Uterus (tissue), 4 donors: ENCODE data around the gene TRIM36. TPM values are rescaled to one million over a fixed set of nuclear protein-coding genes. Genes with fewer than 3 reads are reported as not detected.

ENCODE experiments used
- DNase-seq, 2 donors: peaks; one replicate each; pipeline ENCODE4 v3.0.0-alpha.2; 2019 to 2020
- H3K27ac ChIP-seq, 2 donors: fragments of 200-600 bp; sonication (generic); 1 replicate in 1 of 2; 2 replicates in 1 of 2; pipeline ENCODE4 v1.5.1; 2016 to 2018
- H3K27me3 ChIP-seq, 2 donors: fragments of 200-600 bp; sonication (generic); one replicate each; pipeline ENCODE4 v1.5.1; 2018 to 2019; ENCODE audit warnings: control low read depth in 1 of 2
- H3K36me3 ChIP-seq, 2 donors: fragments of 200-600 bp; sonication (generic); one replicate each; pipeline ENCODE4 v1.5.1; 2019; ENCODE audit warnings: control low read depth in 1 of 2
- H3K4me1 ChIP-seq, 2 donors: fragments of 200-600 bp; sonication (generic); one replicate each; pipeline ENCODE4 v1.5.1; 2018 to 2019; ENCODE audit warnings: control low read depth in 1 of 2
- H3K4me3 ChIP-seq, 2 donors: fragments of 200-600 bp; sonication (generic); 1 replicate in 1 of 2; 2 replicates in 1 of 2; pipeline ENCODE4 v1.5.1; 2018 to 2019; ENCODE audit warnings: mild to moderate bottlenecking in 1 of 2
- H3K9me3 ChIP-seq, 2 donors: fragments of 200-600 bp; sonication (generic); one replicate each; pipeline ENCODE4 v1.5.1; 2019; ENCODE audit warnings: control low read depth in 1 of 2
- POLR2A ChIP-seq, 2 donors: fragments of 450-650 bp; IDR thresholded peaks; one replicate each; pipeline ENCODE4 v1.6.1; 2016; ENCODE audit warnings: antibody characterized with exemption in 2 of 2, mild to moderate bottlenecking in 1 of 2, moderate library complexity in 1 of 2
- intact Hi-C: fragments of 100-400 bp; cut with DNase I; formaldehyde crosslinking; loops from one replicate; pipeline ENCODE4 v1.15.1; 2023; ENCODE audit warnings: low total_unique reads
- total RNA-seq, 4 donors: library from RNA; depleted of rRNA in 3 of 4; stranded (reverse); fragments of >200 nt in 3 of 4; gene quantifications; one replicate each; pipeline versions ENCODE4 v1.1.0 to v1.2.4, GENCODE V29; 2014 to 2023
- TF ChIP-seq, protein P1 (sequence below), 4 experiments: fragments of 200-600 bp in 2 of 4; fragments of 450-650 bp in 2 of 4; sonication (generic) in 2 of 4; IDR thresholded peaks; one replicate each; pipeline ENCODE4 v1.5.1; 2016 to 2019; ENCODE audit warnings: antibody characterized with exemption in 4 of 4, mild to moderate bottlenecking in 2 of 4, moderate library complexity in 1 of 4
- donor health status: DM: yes; HTN: yes; CAD: no.

TRIM36 gene
- total RNA-seq, 4 donors from 2014 or later: 0.29 to 6.4 (median 1.7) TPM

- H3K4me3 ChIP-seq: no peak overlapping the region
- no peaks in the 10 kb centered on the region for H3K36me3 ChIP-seq
- no peaks in the 10 kb centered on the region for H3K4me1 ChIP-seq
- DNase-seq: no peak
- intact Hi-C loops: no loop called here
- no peaks in the 10 kb centered on the region for H3K9me3 ChIP-seq
- no peak overlapping the region for H3K27ac ChIP-seq
- H3K27me3 ChIP-seq: no peaks in the 10 kb centered on the region
- TF ChIP-seq, protein P1, sequence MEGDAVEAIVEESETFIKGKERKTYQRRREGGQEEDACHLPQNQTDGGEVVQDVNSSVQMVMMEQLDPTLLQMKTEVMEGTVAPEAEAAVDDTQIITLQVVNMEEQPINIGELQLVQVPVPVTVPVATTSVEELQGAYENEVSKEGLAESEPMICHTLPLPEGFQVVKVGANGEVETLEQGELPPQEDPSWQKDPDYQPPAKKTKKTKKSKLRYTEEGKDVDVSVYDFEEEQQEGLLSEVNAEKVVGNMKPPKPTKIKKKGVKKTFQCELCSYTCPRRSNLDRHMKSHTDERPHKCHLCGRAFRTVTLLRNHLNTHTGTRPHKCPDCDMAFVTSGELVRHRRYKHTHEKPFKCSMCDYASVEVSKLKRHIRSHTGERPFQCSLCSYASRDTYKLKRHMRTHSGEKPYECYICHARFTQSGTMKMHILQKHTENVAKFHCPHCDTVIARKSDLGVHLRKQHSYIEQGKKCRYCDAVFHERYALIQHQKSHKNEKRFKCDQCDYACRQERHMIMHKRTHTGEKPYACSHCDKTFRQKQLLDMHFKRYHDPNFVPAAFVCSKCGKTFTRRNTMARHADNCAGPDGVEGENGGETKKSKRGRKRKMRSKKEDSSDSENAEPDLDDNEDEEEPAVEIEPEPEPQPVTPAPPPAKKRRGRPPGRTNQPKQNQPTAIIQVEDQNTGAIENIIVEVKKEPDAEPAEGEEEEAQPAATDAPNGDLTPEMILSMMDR (IDR thresholded peaks at IDR 0.05): no peak
- no peak for TF ChIP-seq POLR2A (IDR thresholded peaks at IDR 0.05)
Measured at GRCh38 chr5:115132465-115132864, 37.2 kb downstream of the TRIM36 start.

- Histone ChIP-seq H3K27ac (no peak overlapping the region), H3K4me1 (no peaks in the 10 kb centered on the region), H3K9me3 (no peaks in the 10 kb centered on the region), H3K36me3 (no peaks in the 10 kb centered on the region), H3K4me3 (no peak overlapping the region), H3K27me3 (no peaks in the 10 kb centered on the region)
- TF ChIP-seq, protein P1 (IDR thresholded peaks at IDR 0.05): no peak
- no peak for TF ChIP-seq POLR2A (IDR thresholded peaks at IDR 0.05)
- DNase-seq: no peak
- intact Hi-C loops: no loop called here
Measured at GRCh38 chr5:115126303-115126702, 43.4 kb downstream of the TRIM36 start.

GRCh38 chr5:115124741-115125140, 45.0 kb downstream of the TRIM36 start:
- DNase-seq: no peak
- Histone ChIP-seq H3K27me3 (no peaks in the 10 kb centered on the region), H3K4me3 (no peak overlapping the region), H3K27ac (no peak overlapping the region), H3K36me3 (no peaks in the 10 kb centered on the region), H3K4me1 (no peaks in the 10 kb centered on the region), H3K9me3 (no peaks in the 10 kb centered on the region)
- intact Hi-C loops: no loop called here
- TF ChIP-seq POLR2A (IDR thresholded peaks at IDR 0.05): no peak
- TF ChIP-seq, protein P1 (IDR thresholded peaks at IDR 0.05): no peak

GRCh38 chr5:115116001-115116400, 53.7 kb downstream of the TRIM36 start:
- no peaks in the 10 kb centered on the region for H3K27me3 ChIP-seq
- no peaks in the 10 kb centered on the region for H3K36me3 ChIP-seq
- no peaks in the 10 kb centered on the region for H3K9me3 ChIP-seq
- H3K4me3 ChIP-seq: no peak overlapping the region
- TF ChIP-seq POLR2A (IDR thresholded peaks at IDR 0.05): no peak
- TF ChIP-seq, protein P1 (IDR thresholded peaks at IDR 0.05): no peak
- no peak overlapping the region for H3K27ac ChIP-seq
- H3K4me1 ChIP-seq: no peaks in the 10 kb centered on the region
- DNase-seq: no peak
- intact Hi-C loops: no loop called here

DNA sequence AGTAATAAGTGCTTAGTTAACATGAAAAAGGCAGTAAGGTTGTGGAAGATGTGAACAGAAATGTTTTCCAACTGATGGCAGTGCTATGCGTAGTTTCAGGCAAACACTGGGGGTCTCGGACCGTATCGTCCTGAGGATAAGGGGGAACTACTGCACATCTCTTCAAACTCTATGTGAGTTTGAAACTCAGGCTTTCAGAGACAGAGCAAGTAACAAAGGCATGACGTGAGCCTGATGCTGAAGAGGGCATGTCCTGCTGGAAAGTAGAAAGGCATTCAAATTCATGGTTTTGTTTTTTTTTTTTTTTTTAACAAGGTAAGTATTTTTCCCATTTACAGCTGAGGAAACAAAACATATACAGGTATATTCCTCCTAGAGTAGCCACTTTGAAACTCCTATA, 59.9 kb downstream of the TRIM36 start:
- H3K4me3 ChIP-seq: no peak overlapping the region
- no peak overlapping the region for H3K27ac ChIP-seq
- intact Hi-C loops: no loop called here
- no peaks in the 10 kb centered on the region for H3K36me3 ChIP-seq
- no peak for DNase-seq
- H3K9me3 ChIP-seq: no peaks in the 10 kb centered on the region
- no peak for TF ChIP-seq POLR2A (IDR thresholded peaks at IDR 0.05)
- TF ChIP-seq, protein P1 (IDR thresholded peaks at IDR 0.05): no peak
- H3K27me3 ChIP-seq: no peaks in the 10 kb centered on the region
- no peaks in the 10 kb centered on the region for H3K4me1 ChIP-seq
